OCI-LY7 (cell line): Measurements from ENCODE around the gene VWA8. TPM values are rescaled to one million over a fixed set of nuclear protein-coding genes. Genes with fewer than 3 reads are reported as not detected.

Experiments used
- BruUV-seq: library from RNA; stranded (reverse); fragments of 400-500 nt; replicated peaks from 2 replicates; lab custom pipeline; 2021; lab: Mats Ljungman, UMichigan
- CTCF ChIA-PET: fragments of 300-600 bp; sonication (Branson Sonifier 250); formaldehyde crosslinking; loops from one replicate; lab custom pipeline; 2022; ENCODE audit warnings: antibody characterized with exemption; ENCODE audit not compliant: unreplicated experiment; lab: Charles Lee
- POLR2A ChIA-PET: fragments of 300-600 bp; sonication (Branson Sonifier 250); formaldehyde crosslinking; loops from one replicate; lab custom pipeline; 2022; ENCODE audit warnings: antibody characterized with exemption; lab: Charles Lee
- DNase-seq: peaks from one replicate; pipeline ENCODE4 v3.0.0-alpha.2; 2015; ENCODE audit warnings: low spot score
- H2AFZ ChIP-seq: fragments of 200-600 bp; sonication (generic), shearing (Covaris generic); 2 replicates; pipeline ENCODE4 v1.6.1; 2014; ENCODE audit warnings: mild to moderate bottlenecking, antibody characterized with exemption, low read length, moderate library complexity
- H3K27ac ChIP-seq: fragments of 200-600 bp; sonication (generic); 2 replicates; pipeline ENCODE4 v1.5.1; 2014; ENCODE audit warnings: mixed run types, low read depth, mild to moderate bottlenecking, moderate library complexity, low read length, inconsistent platforms; ENCODE audit not compliant: poor library complexity, severe bottlenecking
- H3K36me3 ChIP-seq: fragments of 200-600 bp; sonication (generic); 2 replicates; pipeline ENCODE4 v1.6.1; 2014; ENCODE audit warnings: mild to moderate bottlenecking, antibody characterized with exemption, low read length, moderate library complexity, mixed read lengths; ENCODE audit not compliant: insufficient read depth
- H3K4me1 ChIP-seq: fragments of 200-600 bp; sonication (generic); 2 replicates; pipeline ENCODE4 v1.5.1; 2014; ENCODE audit warnings: mild to moderate bottlenecking, low read length; ENCODE audit not compliant: insufficient read depth, poor library complexity, severe bottlenecking
- H3K4me2 ChIP-seq: fragments of 200-600 bp; sonication (generic); 2 replicates; pipeline ENCODE4 v1.6.1; 2014; ENCODE audit warnings: mild to moderate bottlenecking, low read length
- H3K4me3 ChIP-seq: fragments of 200-600 bp; sonication (generic); 2 replicates; pipeline ENCODE4 v1.5.1; 2014; ENCODE audit warnings: mild to moderate bottlenecking, low read depth, low read length; ENCODE audit not compliant: poor library complexity, severe bottlenecking
- H3K79me2 ChIP-seq: fragments of 200-600 bp; sonication (generic); 2 replicates; pipeline ENCODE4 v1.6.1; 2016; ENCODE audit warnings: low read depth, mild to moderate bottlenecking, low read length, moderate library complexity, mixed read lengths; ENCODE audit not compliant: insufficient read depth
- H3K9me2 ChIP-seq: fragments of 200-600 bp; sonication (generic); 2 replicates; pipeline ENCODE4 v1.6.1; 2016; ENCODE audit warnings: mild to moderate bottlenecking, low read length, mixed read lengths; ENCODE audit not compliant: insufficient read depth
- H3K9me3 ChIP-seq: fragments of 200-600 bp; sonication (generic); 2 replicates; pipeline ENCODE4 v1.6.1; 2014; ENCODE audit warnings: mild to moderate bottlenecking, mixed run types, low read length, mixed read lengths
- H4K20me1 ChIP-seq: fragments of 200-600 bp; sonication (generic); 2 replicates; pipeline ENCODE4 v1.6.1; 2014; ENCODE audit warnings: mild to moderate bottlenecking, antibody characterized with exemption, low read length, moderate library complexity, mixed read lengths; ENCODE audit not compliant: insufficient read depth
- CTCF ChIP-seq: fragments of 200-600 bp; sonication (generic); conservative IDR thresholded peaks from 2 replicates; pipeline ENCODE4 v1.5.1; 2014; ENCODE audit warnings: mild to moderate bottlenecking, antibody characterized with exemption, low read length, moderate library complexity, mixed read lengths
- EZH2phosphoT487 ChIP-seq: fragments of 200-600 bp; sonication (generic); IDR thresholded peaks from 2 replicates; pipeline ENCODE4 v1.6.1; 2018; ENCODE audit warnings: low read depth, borderline replicate concordance, mild to moderate bottlenecking, mixed run types, antibody characterized with exemption, low read length, moderate library complexity, mixed read lengths
- intact Hi-C: fragments of 100-400 bp; cut with micrococcal nuclease; formaldehyde crosslinking; loops from one replicate; pipeline ENCODE4 v1.10.0; 2022; ENCODE audit not compliant: unreplicated experiment
- total RNA-seq, 2 experiments: library from RNA; depleted of rRNA in 1 of 2; stranded (reverse); fragments of >200 nt in 1 of 2; shearing (Covaris generic) in 1 of 2; gene quantifications; 2 replicates each; pipeline ENCODE4 v1.2.3, GENCODE V29; 2014 to 2022

The VWA8 gene
- total RNA-seq, 2 experiments from 2014 or later, result 26.4 to 31.5 TPM

- Histone ChIP-seq H3K4me1 (peaks cover 7% of the 10 kb centered on the region), H3K36me3 (peaks cover 32% of the 10 kb centered on the region), H3K9me3 (no peaks in the 10 kb centered on the region), H3K79me2 (no peaks in the 10 kb centered on the region), H4K20me1 (no peaks in the 10 kb centered on the region), H3K4me2 (no peak overlapping the region), H2AFZ (no peak overlapping the region), H3K9me2 (no peaks in the 10 kb centered on the region), H3K27ac (no peak overlapping the region), H3K4me3 (no peak overlapping the region)
- BruUV-seq, result no TSS peak
- DNase-seq, result no peak
- POLR2A ChIA-PET, result interaction anchor here (1.1 kb wide), 1 partner anchor 8 kb away, joined by 3 read pairs; no protein-coding TSS in a partner anchor
- TF ChIP-seq CTCF (no peak), EZH2phosphoT487 (no peak)
- intact Hi-C loops, result no loop called here
- CTCF ChIA-PET, result no interaction called here
Observed at GRCh38 chr13:41580345-41580744, 380.6 kb downstream of the VWA8 start.

GRCh38 chr13:41579881-41580280, 381.0 kb downstream of the VWA8 start:
- POLR2A ChIA-PET, result interaction anchor here (1.1 kb wide), 1 partner anchor 9 kb away, joined by 3 read pairs; no protein-coding TSS in a partner anchor
- Histone ChIP-seq H3K79me2 (no peaks in the 10 kb centered on the region), H3K9me3 (no peaks in the 10 kb centered on the region), H3K36me3 (peaks cover 34% of the 10 kb centered on the region), H3K27ac (no peak overlapping the region), H3K4me3 (no peak overlapping the region), H2AFZ (no peak overlapping the region), H4K20me1 (no peaks in the 10 kb centered on the region), H3K4me2 (no peak overlapping the region), H3K4me1 (peaks cover 7% of the 10 kb centered on the region), H3K9me2 (no peaks in the 10 kb centered on the region)
- DNase-seq, result no peak
- intact Hi-C loops, result no loop called here
- TF ChIP-seq EZH2phosphoT487 (no peak), CTCF (no peak)
- no TSS peak for BruUV-seq
- CTCF ChIA-PET, result no interaction called here

GRCh38 chr13:41579168-41579567, 381.7 kb downstream of the VWA8 start:
- Histone ChIP-seq H3K4me3 (no peak overlapping the region), H3K9me2 (no peaks in the 10 kb centered on the region), H3K36me3 (peaks cover 34% of the 10 kb centered on the region), H4K20me1 (no peaks in the 10 kb centered on the region), H2AFZ (no peak overlapping the region), H3K9me3 (no peaks in the 10 kb centered on the region), H3K79me2 (no peaks in the 10 kb centered on the region), H3K27ac (no peak overlapping the region), H3K4me2 (no peak overlapping the region), H3K4me1 (peaks cover 7% of the 10 kb centered on the region)
- ChIA-PET CTCF (no interaction called here), POLR2A (no interaction called here)
- no peak for TF ChIP-seq CTCF
- TF ChIP-seq EZH2phosphoT487, result no peak
- DNase-seq, result no peak
- intact Hi-C loops, result no loop called here
- no TSS peak for BruUV-seq
